Bladder microvascular endothelial cell (primary cell): ENCODE measurements around the gene SLC11A2. TPM values are rescaled to one million over a fixed set of nuclear protein-coding genes. Genes with fewer than 3 reads are reported as not detected.

Experiments used
- total RNA-seq: library from RNA; depleted of rRNA; stranded (reverse); fragments of >200 nt; gene quantifications from 2 replicates; pipeline ENCODE4 v1.2.3, GENCODE V29; 2014

SLC11A2 gene
- total RNA-seq = 26.9 and 51.0 TPM in 2 replicates

GRCh38 chr12:51025836-51026638 is at the start of gene SLC11A2:
Gene SLC11A2, minus strand, starts transcription at chr12:51026384. Its CDS starts 15,656 bp downstream, at chr12:51010728.

GRCh38 chr12:51047655-51048540 is 21.7 kb upstream of the SLC11A2 start, which contains the start of gene LETMD1:
Gene LETMD1, plus strand, starts transcription at chr12:51048327. Its CDS starts 30 bp downstream, at chr12:51048357.

GRCh38 chr12:50952510-50952909 is 73.7 kb downstream of the SLC11A2 start, which contains the start of gene HIGD1C:
Gene HIGD1C, plus strand, starts transcription at chr12:50952544. Its CDS starts 1,455 bp downstream, at chr12:50953999.

Other genes with a start within 250 kb of the SLC11A2 start
- not detected in 2 replicates for gene TMPRSS12, start 183.5 kb downstream of the SLC11A2 start, total RNA-seq
- not detected in 2 replicates for gene HIGD1C, start 73.8 kb downstream of the SLC11A2 start, total RNA-seq
- gene LETMD1, start 21.9 kb upstream of the SLC11A2 start, total RNA-seq = 24.6 and 33.5 TPM in 2 replicates
- 11.0 and 33.4 TPM in 2 replicates for gene CSRNP2, start 57.2 kb upstream of the SLC11A2 start, total RNA-seq
- gene TFCP2, start 146.8 kb upstream of the SLC11A2 start, total RNA-seq = 5.3 and 15.0 TPM in 2 replicates
- 1.1 and 2.7 TPM in 2 replicates for gene POU6F1, start 191.7 kb upstream of the SLC11A2 start, total RNA-seq
- gene DAZAP2, start 212.4 kb upstream of the SLC11A2 start, total RNA-seq = 48.6 and 73.3 TPM in 2 replicates
- gene SMAGP, start 244.0 kb upstream of the SLC11A2 start, total RNA-seq = 8.3 and 12.3 TPM in 2 replicates